H9 (cell line): ENCODE results near the gene TMEM178B. TPM values are rescaled to one million over a fixed set of nuclear protein-coding genes. Genes with fewer than 3 reads are reported as not detected.

Source experiments
- DNase-seq: peaks from one replicate; pipeline ENCODE4 v3.0.0-alpha.2; 2017
- H2AFZ ChIP-seq: one replicate; pipeline ENCODE4 v1.6.1; 2013; ENCODE audit warnings: mild to moderate bottlenecking, low read length, control low read depth, moderate library complexity
- H2AK5ac ChIP-seq: 2 replicates; pipeline ENCODE4 v1.6.1; 2013; ENCODE audit warnings: low read length, control low read depth, mixed read lengths; ENCODE audit not compliant: insufficient read length
- H2BK120ac ChIP-seq: one replicate; pipeline ENCODE4 v1.6.1; 2013; ENCODE audit warnings: low read depth, mild to moderate bottlenecking, low read length, control low read depth, inconsistent platforms; ENCODE audit not compliant: poor library complexity, severe bottlenecking
- H2BK12ac ChIP-seq: 2 replicates; pipeline ENCODE4 v1.6.1; 2013; ENCODE audit warnings: low read length, control low read depth, mixed read lengths, low read depth; ENCODE audit not compliant: insufficient read length
- H2BK15ac ChIP-seq: 2 replicates; pipeline ENCODE4 v1.6.1; 2013; ENCODE audit warnings: low read depth, low read length, control low read depth
- H2BK20ac ChIP-seq: one replicate; pipeline ENCODE4 v1.6.1; 2013; ENCODE audit warnings: low read depth, mild to moderate bottlenecking, low read length, control low read depth, inconsistent platforms; ENCODE audit not compliant: poor library complexity, severe bottlenecking
- H2BK5ac ChIP-seq: 2 replicates; pipeline ENCODE4 v1.6.1; 2013; ENCODE audit warnings: low read length, control low read depth, mixed read lengths; ENCODE audit not compliant: insufficient read length
- H3K14ac ChIP-seq: 2 replicates; pipeline ENCODE4 v1.6.1; 2013; ENCODE audit warnings: low read length, control low read depth; ENCODE audit not compliant: insufficient read depth
- H3K18ac ChIP-seq: 2 replicates; pipeline ENCODE4 v1.6.1; 2013; ENCODE audit warnings: low read depth, mild to moderate bottlenecking, mixed read lengths, low read length, control low read depth; ENCODE audit not compliant: insufficient read length
- H3K23ac ChIP-seq: 2 replicates; pipeline ENCODE4 v1.6.1; 2013; ENCODE audit warnings: low read length, control low read depth, mixed read lengths, low read depth; ENCODE audit not compliant: insufficient read length
- H3K23me2 ChIP-seq: 2 replicates; pipeline ENCODE4 v1.6.1; 2013; ENCODE audit warnings: low read depth, mild to moderate bottlenecking, mixed read lengths, low read length, control low read depth; ENCODE audit not compliant: insufficient read length, poor library complexity, severe bottlenecking
- H3K27ac ChIP-seq: 2 replicates; pipeline ENCODE4 v1.5.1; 2013; ENCODE audit warnings: low read length, control low read depth, mixed read lengths, low read depth; ENCODE audit not compliant: insufficient read length
- H3K27me3 ChIP-seq: 2 replicates; pipeline ENCODE4 v1.6.1; 2013; ENCODE audit warnings: low read length, control low read depth, inconsistent platforms; ENCODE audit not compliant: insufficient read depth
- H3K4ac ChIP-seq: 2 replicates; pipeline ENCODE4 v1.6.1; 2013; ENCODE audit warnings: low read depth, mild to moderate bottlenecking, control low read depth, inconsistent platforms, low read length, moderate library complexity
- H3K4me1 ChIP-seq: 2 replicates; pipeline ENCODE4 v1.6.1; 2013; ENCODE audit warnings: low read length, control low read depth, inconsistent platforms; ENCODE audit not compliant: insufficient read depth
- H3K4me2 ChIP-seq: 2 replicates; pipeline ENCODE4 v1.6.1; 2013; ENCODE audit warnings: low read length, control low read depth, mixed read lengths; ENCODE audit not compliant: insufficient read length, insufficient read depth
- H3K56ac ChIP-seq: 2 replicates; pipeline ENCODE4 v1.6.1; 2013; ENCODE audit warnings: low read depth, mild to moderate bottlenecking, mixed read lengths, low read length, control low read depth; ENCODE audit not compliant: insufficient read length
- H3K79me1 ChIP-seq: 2 replicates; pipeline ENCODE4 v1.6.1; 2013; ENCODE audit warnings: low read depth, mild to moderate bottlenecking, moderate library complexity, low read length, control low read depth, inconsistent platforms; ENCODE audit not compliant: insufficient read depth, poor library complexity, severe bottlenecking
- H3K79me2 ChIP-seq: 2 replicates; pipeline ENCODE4 v1.6.1; 2013; ENCODE audit warnings: low read length, control low read depth, inconsistent platforms; ENCODE audit not compliant: insufficient read depth
- H3K9ac ChIP-seq: 2 replicates; pipeline ENCODE4 v1.6.1; 2013; ENCODE audit warnings: low read length, control low read depth, mixed read lengths; ENCODE audit not compliant: insufficient read length; ENCODE audit errors: extremely low read depth
- H3K9me3 ChIP-seq: one replicate; pipeline ENCODE4 v1.6.1; 2013; ENCODE audit warnings: low read depth, low read length, inconsistent platforms; ENCODE audit not compliant: control insufficient read depth
- H3T11ph ChIP-seq: one replicate; pipeline ENCODE4 v1.6.1; 2013; ENCODE audit warnings: mild to moderate bottlenecking, low read length, control low read depth, inconsistent platforms
- H4K20me1 ChIP-seq: one replicate; pipeline ENCODE4 v1.6.1; 2013; ENCODE audit not compliant: control insufficient read depth, insufficient read length, insufficient read depth
- H4K5ac ChIP-seq: 2 replicates; pipeline ENCODE4 v1.6.1; 2013; ENCODE audit warnings: low read depth, mild to moderate bottlenecking, mixed read lengths, low read length, control low read depth; ENCODE audit not compliant: insufficient read length
- H4K8ac ChIP-seq: replicated peaks from 2 replicates; pipeline ENCODE4 v1.6.1; 2013; ENCODE audit warnings: low read length, control low read depth, mixed read lengths, low read depth; ENCODE audit not compliant: insufficient read length
- H4K91ac ChIP-seq: 2 replicates; pipeline ENCODE4 v1.6.1; 2013; ENCODE audit warnings: low read depth, mild to moderate bottlenecking, moderate library complexity, mixed read lengths, low read length, control low read depth; ENCODE audit not compliant: insufficient read length
- H3K27ac Mint-ChIP-seq, 3 experiments: 2 replicates in 2 of 3; 3 replicates in 1 of 3; pipeline ENCODE4 v1.8.0; 2020 to 2021; ENCODE audit warnings: mixed read lengths in 3 of 3, mild to moderate bottlenecking in 1 of 3, moderate library complexity in 1 of 3
- H3K27me3 Mint-ChIP-seq: 2 replicates; pipeline ENCODE4 v1.8.0; 2021; ENCODE audit warnings: low read depth, mild to moderate bottlenecking, moderate library complexity, mixed read lengths
- H3K36me3 Mint-ChIP-seq, 3 experiments: 2 replicates in 2 of 3; 3 replicates in 1 of 3; pipeline ENCODE4 v1.8.0; 2020 to 2021; ENCODE audit warnings: low read depth in 3 of 3, mixed read lengths in 3 of 3; ENCODE audit not compliant: insufficient read depth in 1 of 3
- H3K4me1 Mint-ChIP-seq, 2 experiments: 2 replicates each; pipeline ENCODE4 v1.8.0; 2020; ENCODE audit warnings: mixed read lengths in 2 of 2
- H3K4me3 Mint-ChIP-seq, 2 experiments: 2 replicates in 1 of 2; 3 replicates in 1 of 2; pipeline ENCODE4 v1.8.0; 2020 to 2021; ENCODE audit warnings: mild to moderate bottlenecking in 2 of 2, mixed read lengths in 2 of 2, moderate library complexity in 1 of 2
- H3K9me3 Mint-ChIP-seq, 2 experiments: 2 replicates in 1 of 2; 3 replicates in 1 of 2; pipeline ENCODE4 v1.8.0; 2020; ENCODE audit warnings: mild to moderate bottlenecking in 2 of 2, mixed read lengths in 2 of 2, moderate library complexity in 1 of 2
- CTCF ChIP-seq: fragments of 200-600 bp; sonication (generic); conservative IDR thresholded peaks from 3 replicates; pipeline ENCODE4 v1.8.0; 2021; ENCODE audit warnings: antibody characterized with exemption, mild to moderate bottlenecking
- WGBS: extraction: QIAGEN DNeasy Blood & Tissue Kit; methylation state at CpG from one replicate; pipeline ENCODE4 v1.1.7; 2013; ENCODE audit warnings: missing lambda C conversion rate, low lambda C conversion rate, mixed read lengths; ENCODE audit not compliant: insufficient read length; ENCODE audit errors: extremely low coverage; 5-methylcytosine and 5-hydroxymethylcytosine counted together
- total RNA-seq: library from RNA; stranded (reverse); gene quantifications from 2 replicates; pipeline ENCODE4 v1.2.1, GENCODE V29; 2021

TMEM178B gene
- total RNA-seq, 1 experiment from 2014 or later = 11.3 TPM

- Histone ChIP-seq H3K23ac (no peak overlapping the region), H3K4ac (no peak overlapping the region), H4K20me1 (no peaks in the 10 kb centered on the region), H2BK15ac (no peak overlapping the region), H4K91ac (no peak overlapping the region), H3K14ac (no peak overlapping the region), H4K5ac (no peak overlapping the region), H3K27ac (no peak overlapping the region), H3K9me3 (no peaks in the 10 kb centered on the region), H3K18ac (no peak overlapping the region), H3K56ac (no peak overlapping the region), H3K27me3 (no peaks in the 10 kb centered on the region), H2AFZ (no peak overlapping the region), H2BK5ac (no peak overlapping the region), H3K9ac (no peak overlapping the region), H3K4me1 (peaks cover 3% of the 10 kb centered on the region; the same call in 1 of the 2 replicates), H2BK20ac (no peak overlapping the region), H3T11ph (no peak overlapping the region), H2AK5ac (no peak overlapping the region), H3K23me2 (no peaks in the 10 kb centered on the region), H4K8ac (no peak overlapping the region), H3K79me2 (no peaks in the 10 kb centered on the region), H3K4me2 (no peak overlapping the region), H3K79me1 (no peaks in the 10 kb centered on the region), H2BK12ac (no peak overlapping the region), H2BK120ac (no peak overlapping the region)
- Mint-ChIP-seq H3K4me3 (no peak overlapping the region), H3K9me3 (no peaks in the 10 kb centered on the region), H3K4me1 (peaks cover 24 to 37% of the 10 kb centered on the region in 2 experiments), H3K36me3 (no peaks in the 10 kb centered on the region), H3K27ac (no peak overlapping the region), H3K27me3 (no peaks in the 10 kb centered on the region)
- no CpG with 5 or more reads among the region's 7 CpGs for WGBS
- DNase-seq = no peak
- no peak for TF ChIP-seq CTCF
These were observed 217.1 kb downstream of the TMEM178B start for GRCh38 chr7:141290973-141291372.
